ENCODE measurements around the gene LPP.

DNA sequence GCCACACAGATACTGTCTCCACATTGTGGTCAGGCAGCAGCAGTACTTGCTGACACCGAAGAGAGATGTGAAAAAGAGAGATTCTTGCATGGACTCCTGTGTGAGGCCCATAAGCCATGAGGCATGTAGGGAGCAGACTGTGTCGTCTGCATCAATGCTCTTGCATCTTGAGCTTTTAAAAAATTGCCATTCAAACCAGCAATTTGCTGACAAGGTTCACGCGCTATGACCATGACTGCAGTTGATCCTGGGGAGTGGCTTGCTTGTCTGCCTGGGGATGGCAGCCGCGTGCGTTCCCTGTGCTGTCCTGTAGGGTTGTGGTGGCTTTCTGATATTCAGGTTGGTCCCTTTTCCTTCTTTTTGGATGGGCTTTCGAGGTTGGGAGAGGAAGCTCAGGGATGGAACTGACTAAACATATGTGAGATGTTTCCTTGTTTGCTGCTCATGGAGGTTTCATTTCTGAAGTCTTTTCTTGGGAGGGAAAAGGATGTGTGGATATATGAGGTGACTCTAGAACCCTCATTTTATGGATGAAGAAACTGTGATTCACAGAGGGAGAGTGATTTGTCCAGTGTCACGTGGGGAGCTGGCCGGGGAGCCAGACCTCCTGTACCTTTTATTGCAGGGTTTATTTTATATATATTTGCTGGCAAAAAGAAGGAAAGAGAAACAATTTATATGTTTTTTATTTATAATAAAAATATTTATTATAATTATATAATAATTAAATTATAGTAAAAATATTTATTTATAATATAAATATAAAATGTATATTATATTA is 48.6 kb downstream of the LPP start:
- TF ChIP-seq EZH2 (IDR thresholded peaks at IDR 0.05) (no peak), POLR2AphosphoS5 (IDR thresholded peaks at IDR 0.05; ENCODE audit: borderline replicate concordance, low read depth, low read length) (no peak)

Data from SK-N-MC (cell line).